ENCODE data around the gene PGM5.

GRCh38 chr9:68538200-68538599, 181.8 kb downstream of the PGM5 start:
- TF ChIP-seq EZH2 (IDR thresholded peaks at IDR 0.05; ENCODE audit: borderline replicate concordance, low read depth, low read length, severe bottlenecking) (no peak), POLR2A (IDR thresholded peaks at IDR 0.05; ENCODE audit: low read depth, low read length) (no peak), MAX (IDR thresholded peaks at IDR 0.05; ENCODE audit: insufficient read depth, insufficient read length) (no peak), POLR2AphosphoS5 (IDR thresholded peaks at IDR 0.05; ENCODE audit: insufficient read depth, low read depth, low read length) (no peak), MYC (IDR thresholded peaks at IDR 0.05; ENCODE audit: low read depth, low read length) (no peak)
- TF ChIP-seq, protein P1, sequence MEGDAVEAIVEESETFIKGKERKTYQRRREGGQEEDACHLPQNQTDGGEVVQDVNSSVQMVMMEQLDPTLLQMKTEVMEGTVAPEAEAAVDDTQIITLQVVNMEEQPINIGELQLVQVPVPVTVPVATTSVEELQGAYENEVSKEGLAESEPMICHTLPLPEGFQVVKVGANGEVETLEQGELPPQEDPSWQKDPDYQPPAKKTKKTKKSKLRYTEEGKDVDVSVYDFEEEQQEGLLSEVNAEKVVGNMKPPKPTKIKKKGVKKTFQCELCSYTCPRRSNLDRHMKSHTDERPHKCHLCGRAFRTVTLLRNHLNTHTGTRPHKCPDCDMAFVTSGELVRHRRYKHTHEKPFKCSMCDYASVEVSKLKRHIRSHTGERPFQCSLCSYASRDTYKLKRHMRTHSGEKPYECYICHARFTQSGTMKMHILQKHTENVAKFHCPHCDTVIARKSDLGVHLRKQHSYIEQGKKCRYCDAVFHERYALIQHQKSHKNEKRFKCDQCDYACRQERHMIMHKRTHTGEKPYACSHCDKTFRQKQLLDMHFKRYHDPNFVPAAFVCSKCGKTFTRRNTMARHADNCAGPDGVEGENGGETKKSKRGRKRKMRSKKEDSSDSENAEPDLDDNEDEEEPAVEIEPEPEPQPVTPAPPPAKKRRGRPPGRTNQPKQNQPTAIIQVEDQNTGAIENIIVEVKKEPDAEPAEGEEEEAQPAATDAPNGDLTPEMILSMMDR (IDR thresholded peaks at IDR 0.05; ENCODE audit: extremely low read depth in 1 of 2, insufficient read depth in 1 of 2, low read depth in 1 of 2, low read length in 2 of 2) = no peak
